Activated CD4-positive, alpha-beta T cell treated with anti-CD3 and anti-CD28 coated beads, Interleukin-2, Interleukin-4, amounts not matched to agents 100 ng/mL and 50 ng/mL, durations not matched to agents 16 hours and 8 hours (primary cell): ENCODE results near the gene GAS2L2.

Experiments used
- DNase-seq: peaks from one replicate; pipeline ENCODE4 v3.0.0-alpha.2; 2020; ENCODE audit warnings: low spot score

The GAS2L2 gene

GRCh38 chr17:35745749-35746320 is 7.2 kb downstream of the GAS2L2 start:
- no peak for DNase-seq

GRCh38 chr17:35745246-35745645 is 7.8 kb downstream of the GAS2L2 start:
- no peak for DNase-seq

- DNase-seq = no peak
Observed at GRCh38 chr17:35744830-35745229, 8.2 kb downstream of the GAS2L2 start.

GRCh38 chr17:35743626-35744328 is 9.3 kb downstream of the GAS2L2 start:
- DNase-seq = peak; percentile 8

GRCh38 chr17:35742896-35743477 is 10.1 kb downstream of the GAS2L2 start:
- DNase-seq = no peak

- DNase-seq = no peak
Observed at GRCh38 chr17:35742496-35742895, 10.5 kb downstream of the GAS2L2 start.

- peak; percentile 9 for DNase-seq
Observed at GRCh38 chr17:35740997-35741931, 11.8 kb downstream of the GAS2L2 start.

- no peak for DNase-seq
Observed at GRCh38 chr17:35740216-35740615, 12.8 kb downstream of the GAS2L2 start.

GRCh38 chr17:35738519-35739133 is 14.4 kb downstream of the GAS2L2 start:
- DNase-seq = no peak

- no peak for DNase-seq
Observed at GRCh38 chr17:35736236-35736635, 16.8 kb downstream of the GAS2L2 start.

GRCh38 chr17:35735036-35735805 is 17.8 kb downstream of the GAS2L2 start:
- DNase-seq = no peak

GRCh38 chr17:35734396-35734795 is 18.6 kb downstream of the GAS2L2 start:
- DNase-seq = no peak

- DNase-seq = no peak
Observed at GRCh38 chr17:35733366-35733765, 19.7 kb downstream of the GAS2L2 start.

- DNase-seq = no peak
Observed at GRCh38 chr17:35732806-35733136, 20.3 kb downstream of the GAS2L2 start.

- no peak for DNase-seq
Observed at GRCh38 chr17:35731917-35732805, 20.9 kb downstream of the GAS2L2 start.

- no peak for DNase-seq
Observed at GRCh38 chr17:35731239-35731916, 21.7 kb downstream of the GAS2L2 start, which contains the start of gene RASL10B. Gene RASL10B (plus strand): TSS chr17:35731639. CDS start chr17:35735185, 3,546 bp downstream.

- no peak for DNase-seq
Observed at GRCh38 chr17:35730400-35731005, 22.5 kb downstream of the GAS2L2 start.

GRCh38 chr17:35729405-35729833 is 23.6 kb downstream of the GAS2L2 start:
- no peak for DNase-seq

GRCh38 chr17:35728551-35728950 is 24.5 kb downstream of the GAS2L2 start:
- DNase-seq = no peak
